K562 (cell line): ENCODE measurements around the gene CLCN6. TPM values are rescaled to one million over a fixed set of nuclear protein-coding genes. Genes with fewer than 3 reads are reported as not detected.

Source experiments
- ATAC-seq: fragments of 200-7000 bp; cut with Tn5 transposase; 3 replicates; pipeline ENCODE4 v1.9.1; 2020; ENCODE audit warnings: moderate library complexity
- BruUV-seq: library from RNA; stranded (reverse); fragments of 400-500 nt; replicated peaks from 2 replicates; lab custom pipeline; 2021; lab: Mats Ljungman, UMichigan
- CTCF ChIA-PET: fragments of 300-600 bp; formaldehyde crosslinking; extraction: SDS; loops from one replicate; lab custom pipeline; 2021; ENCODE audit warnings: low intra/inter-chr PET ratio; lab: Yijun Ruan, JAX
- POLR2A ChIA-PET: fragments of 300-600, 350-650 bp; sonication (Branson Sonifier 250); formaldehyde crosslinking; extraction: SDS; loops from one replicate; lab custom pipeline; 2021; ENCODE audit warnings: antibody characterized with exemption, inconsistent platforms; lab: Yijun Ruan, JAX
- DNase-seq, 4 experiments: peaks; one replicate each; pipeline versions ENCODE4 v3.0.0 to v3.0.0-alpha.2; 2011 to 2018; ENCODE audit warnings: low spot score in 3 of 4, mixed read lengths in 3 of 4; ENCODE audit errors: extremely low read depth in 1 of 4
- FAIRE-seq: peaks from 2 replicates; lab custom pipeline; 2011; peaks lifted over from hg19 to GRCh38; lab: Jason Lieb, UNC
- H2AFZ ChIP-seq: 2 replicates; pipeline ENCODE4 v1.6.0; 2011; ENCODE audit warnings: low read depth, low read length, control low read depth, inconsistent platforms
- H3K27ac ChIP-seq: fragments of 200-600 bp; 3 replicates; pipeline ENCODE4 v1.8.0; 2011; ENCODE audit warnings: low read depth, mild to moderate bottlenecking, control low read depth, inconsistent platforms, low read length, moderate library complexity, mixed read lengths; ENCODE audit errors: extremely low read depth
- H3K27me3 ChIP-seq, 2 experiments: fragments of 300-600 bp in 1 of 2; 2 replicates in 1 of 2; 3 replicates in 1 of 2; pipeline versions ENCODE4 v1.6.0 to v1.8.0; 2011; ENCODE audit warnings: inconsistent platforms in 2 of 2, low read length in 2 of 2, mild to moderate bottlenecking in 1 of 2, mixed read lengths in 1 of 2, moderate library complexity in 1 of 2; ENCODE audit not compliant: control insufficient read depth in 2 of 2, insufficient read depth in 2 of 2
- H3K36me3 ChIP-seq: fragments of 300-600 bp; 3 replicates; pipeline ENCODE4 v1.8.0; 2011; ENCODE audit warnings: mild to moderate bottlenecking, low read length, inconsistent platforms; ENCODE audit not compliant: control insufficient read depth, insufficient read depth
- H3K4me1 ChIP-seq, 2 experiments: fragments of 200-600 bp in 1 of 2; replicated peaks in 1 of 2; 2 replicates in 1 of 2; 3 replicates in 1 of 2; pipeline versions ENCODE4 v1.5.1 to v1.8.0; 2011; ENCODE audit warnings: inconsistent platforms in 2 of 2, low read length in 2 of 2, mild to moderate bottlenecking in 1 of 2, mixed read lengths in 1 of 2, moderate library complexity in 1 of 2; ENCODE audit not compliant: control insufficient read depth in 2 of 2, insufficient read depth in 2 of 2
- H3K4me2 ChIP-seq: 2 replicates; pipeline ENCODE4 v1.6.1; 2011; ENCODE audit warnings: low read length, control low read depth, inconsistent platforms, mixed read lengths; ENCODE audit not compliant: insufficient read depth
- H3K4me3 ChIP-seq: fragments of 200-600 bp; sonication (generic), shearing (Covaris generic); 2 replicates; pipeline ENCODE4 v1.5.1; 2016; ENCODE audit warnings: control low read depth, inconsistent platforms
- H3K79me2 ChIP-seq: fragments of 200-600 bp; 3 replicates; pipeline ENCODE4 v1.8.0; 2011; ENCODE audit warnings: low read length, inconsistent platforms; ENCODE audit not compliant: control insufficient read depth, insufficient read depth
- H3K9ac ChIP-seq, 2 experiments: 2 replicates each; pipeline versions ENCODE4 v1.6.0 to v1.6.1; 2011; ENCODE audit warnings: low read depth in 2 of 2, low read length in 2 of 2, control low read depth in 1 of 2, inconsistent platforms in 1 of 2, mild to moderate bottlenecking in 1 of 2, mixed read lengths in 1 of 2; ENCODE audit not compliant: insufficient read depth in 1 of 2
- H3K9me1 ChIP-seq: one replicate; pipeline ENCODE4 v1.6.0; 2011; ENCODE audit warnings: inconsistent platforms, mild to moderate bottlenecking, low read length, moderate library complexity; ENCODE audit not compliant: control insufficient read depth, insufficient read depth
- H3K9me3 ChIP-seq: replicated peaks from 2 replicates; pipeline ENCODE4 v1.5.1; 2011; ENCODE audit warnings: low read depth, low read length, inconsistent platforms; ENCODE audit not compliant: control insufficient read depth, insufficient read depth
- H4K20me1 ChIP-seq: replicated peaks from 2 replicates; pipeline ENCODE4 v1.6.1; 2011; ENCODE audit warnings: low read length, inconsistent platforms, mixed read lengths; ENCODE audit not compliant: control insufficient read depth, insufficient read depth
- BACH1 ChIP-seq: fragments of 200-800 bp; sonication (Bioruptor generic); IDR thresholded peaks from 2 replicates; pipeline ENCODE4 v1.6.1; 2016; ENCODE audit warnings: missing genetic modification characterization, missing compliant biosample characterization
- DLX4 ChIP-seq: fragments of 250-450 bp; sonication (Bioruptor Pico); IDR thresholded peaks from 2 replicates; pipeline ENCODE4 v1.6.1; 2021; ENCODE audit warnings: mild to moderate bottlenecking
- ILF3 ChIP-seq: fragments of 450-650 bp; IDR thresholded peaks from 2 replicates; pipeline ENCODE4 v1.6.1; 2018; ENCODE audit warnings: antibody characterized with exemption, mild to moderate bottlenecking, moderate library complexity, borderline replicate concordance
- MCM2 ChIP-seq: fragments of 450-650 bp; IDR thresholded peaks from 2 replicates; pipeline ENCODE4 v1.6.1; 2017; ENCODE audit warnings: low read depth, mild to moderate bottlenecking
- NCOR1 ChIP-seq: fragments of 450-650 bp; IDR thresholded peaks from 2 replicates; pipeline ENCODE4 v1.6.1; 2016; ENCODE audit warnings: mild to moderate bottlenecking, moderate library complexity
- NR1H2 ChIP-seq: sonication (generic); formaldehyde crosslinking; IDR thresholded peaks from 2 replicates; pipeline ENCODE4 v1.4.0; 2020; ENCODE audit warnings: mild to moderate bottlenecking, missing genetic modification reagents
- PHB ChIP-seq: fragments of 250-450 bp; sonication (Bioruptor Pico); IDR thresholded peaks from 2 replicates; pipeline ENCODE4 v1.5.0; 2021
- PHF8 ChIP-seq: fragments of 200-600 bp; sonication (generic); IDR thresholded peaks from 2 replicates; pipeline ENCODE4 v1.6.1; 2012; ENCODE audit warnings: mixed run types, mild to moderate bottlenecking, inconsistent platforms, low read length, moderate library complexity, borderline replicate concordance
- RB1 ChIP-seq: fragments of 450-650 bp; IDR thresholded peaks from 2 replicates; pipeline ENCODE4 v1.6.1; 2017; ENCODE audit warnings: low read depth, mild to moderate bottlenecking
- SP1 ChIP-seq: sonication (generic); formaldehyde crosslinking; IDR thresholded peaks from 2 replicates; pipeline ENCODE4 v1.8.1; 2022; ENCODE audit warnings: mild to moderate bottlenecking, missing genetic modification reagents
- ZNF668 ChIP-seq: fragments of 250-450 bp; sonication (Bioruptor Pico); IDR thresholded peaks from 2 replicates; pipeline ENCODE4 v1.8.0; 2022; ENCODE audit warnings: mild to moderate bottlenecking, inconsistent platforms
- WGBS: fragments of 100-300 bp; shearing (Covaris generic); methylation state at CpG from one replicate; pipeline ENCODE4 v1.1.6; 2016; ENCODE audit warnings: low coverage, mixed read lengths; ENCODE audit not compliant: insufficient coverage; ENCODE audit errors: missing lambda C conversion rate; 5-methylcytosine and 5-hydroxymethylcytosine counted together
- in situ Hi-C: fragments of 300-500 bp; cut with MboI; formaldehyde crosslinking; loops from 4 replicates; pipeline ENCODE4 v1.15.0; 2018; ENCODE audit warnings: inconsistent platforms, mixed read lengths
- intact Hi-C: fragments of 100-400 bp; cut with micrococcal nuclease; formaldehyde crosslinking; loops from 2 replicates; pipeline ENCODE4 v1.14.2; 2022
- polyA plus RNA-seq, 8 experiments: library from polyadenylated mRNA; depleted of rRNA in 4 of 8; stranded (reverse) in 5 of 8; unstranded in 3 of 8; fragments of >200 nt; fragmentation: Nextera tagmentation in 2 of 8; fragmentation: Illumina TruSeq in 1 of 8; extraction: Ambion mirVana in 2 of 8; extraction: Trizol in 1 of 8; gene quantifications; 2 replicates each; pipeline versions ENCODE4 v1.2.1 to v1.2.3, GENCODE V29; 2011 to 2014; ENCODE audit warnings: inconsistent platforms in 1 of 8, missing spikeins in 1 of 8
- total RNA-seq, 7 experiments: library from RNA; depleted of rRNA in 6 of 7; stranded (reverse); fragments of >200 nt in 6 of 7; fragmentation: Illumina TruSeq in 2 of 7; extraction: Trizol in 2 of 7; gene quantifications; 2 replicates each; pipeline versions ENCODE4 v1.2.1 to v1.2.3, GENCODE V29; 2011 to 2021; ENCODE audit warnings: low replicate concordance in 1 of 7
- TF ChIP-seq, protein P1 (sequence below): fragments of 250-450 bp; sonication (Bioruptor Pico); IDR thresholded peaks from 2 replicates; pipeline ENCODE4 v1.9.0; 2021; ENCODE audit warnings: mild to moderate bottlenecking, inconsistent platforms

The CLCN6 gene
- total and polyA plus RNA-seq, 9 of the 15 experiments (the other 6 are each of a cell fraction or from before 2014, with no cell fraction given) = 2.0 to 21.8 (median 13.6) TPM

GRCh38 chr1:11855430-11855829 lies 49.4 kb downstream of the CLCN6 start:
- no peak for ATAC-seq
- WGBS = 3% methylated on average over 8 of the region's 8 CpGs
- CTCF ChIA-PET = no interaction called here

More at GRCh38 chr1:11855430-11855829, 49.4 kb downstream of the CLCN6 start:
- no peaks in the 10 kb centered on the region for H3K36me3 ChIP-seq
- peaks cover 29 to 48% of the 10 kb centered on the region in 2 experiments; a peak in 4 of 5 replicates for H3K27me3 ChIP-seq
- no peaks in the 10 kb centered on the region for H3K79me2 ChIP-seq
- no peaks in the 10 kb centered on the region for H3K9me3 ChIP-seq
- H3K4me1 ChIP-seq = peaks cover 6 to 18% of the 10 kb centered on the region in 2 experiments; a peak in 4 of 5 replicates
- H3K4me2 ChIP-seq = no peak overlapping the region
- POLR2A ChIA-PET = interaction anchor here (1.0 to 8.8 kb wide), 3 partner anchors 31 to 53 kb away, joined by 3 to 96 read pairs (median 4); no protein-coding TSS in a partner anchor
- H2AFZ ChIP-seq = no peak overlapping the region
- in situ Hi-C loops = no loop called here
- H3K9ac ChIP-seq = no peak overlapping the region
- H3K9me1 ChIP-seq = no peaks in the 10 kb centered on the region
- intact Hi-C loops = no loop called here
- FAIRE-seq = no peak
- no TSS peak for BruUV-seq
- no peak for DNase-seq
- H4K20me1 ChIP-seq = peaks cover 16% of the 10 kb centered on the region
- no peak overlapping the region for H3K4me3 ChIP-seq
- TF ChIP-seq RB1 (no peak), ZNF668 (no peak), SP1 (CRISPR knock-in tag) (no peak), BACH1 (tag) (no peak), ILF3 (no peak), PHB (no peak), DLX4 (CRISPR knock-in tag) (no peak), NR1H2 (no peak), NCOR1 (no peak), MCM2 (no peak), PHF8 (no peak)
- TF ChIP-seq, protein P1, sequence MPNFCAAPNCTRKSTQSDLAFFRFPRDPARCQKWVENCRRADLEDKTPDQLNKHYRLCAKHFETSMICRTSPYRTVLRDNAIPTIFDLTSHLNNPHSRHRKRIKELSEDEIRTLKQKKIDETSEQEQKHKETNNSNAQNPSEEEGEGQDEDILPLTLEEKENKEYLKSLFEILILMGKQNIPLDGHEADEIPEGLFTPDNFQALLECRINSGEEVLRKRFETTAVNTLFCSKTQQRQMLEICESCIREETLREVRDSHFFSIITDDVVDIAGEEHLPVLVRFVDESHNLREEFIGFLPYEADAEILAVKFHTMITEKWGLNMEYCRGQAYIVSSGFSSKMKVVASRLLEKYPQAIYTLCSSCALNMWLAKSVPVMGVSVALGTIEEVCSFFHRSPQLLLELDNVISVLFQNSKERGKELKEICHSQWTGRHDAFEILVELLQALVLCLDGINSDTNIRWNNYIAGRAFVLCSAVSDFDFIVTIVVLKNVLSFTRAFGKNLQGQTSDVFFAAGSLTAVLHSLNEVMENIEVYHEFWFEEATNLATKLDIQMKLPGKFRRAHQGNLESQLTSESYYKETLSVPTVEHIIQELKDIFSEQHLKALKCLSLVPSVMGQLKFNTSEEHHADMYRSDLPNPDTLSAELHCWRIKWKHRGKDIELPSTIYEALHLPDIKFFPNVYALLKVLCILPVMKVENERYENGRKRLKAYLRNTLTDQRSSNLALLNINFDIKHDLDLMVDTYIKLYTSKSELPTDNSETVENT (CRISPR knock-in tag) = no peak
- H3K27ac ChIP-seq = no peak overlapping the region
